Adipose tissue (tissue), 3 donors: ENCODE results near the gene RNPEPL1. TPM values are rescaled to one million over a fixed set of nuclear protein-coding genes. Genes with fewer than 3 reads are reported as not detected.
"Not testable (repeated sequence)": the region's sequence is repeated elsewhere in the genome, so short reads cannot be mapped to it uniquely, and the experiment has no call there.

ENCODE experiments used
- H3K27ac ChIP-seq: one replicate; pipeline ENCODE4 v1.5.1; 2013; ENCODE audit warnings: low read depth, low read length
- WGBS, 3 donors: extraction: QIAGEN DNeasy Blood & Tissue Kit; methylation state at CpG; one replicate each; pipeline ENCODE4 v1.1.7; 2013; 5-methylcytosine and 5-hydroxymethylcytosine counted together
- polyA plus RNA-seq, 3 donors: library from polyadenylated mRNA; stranded (reverse); fragments of 200-250 nt; gene quantifications; one replicate each; pipeline ENCODE4 v1.2.3, GENCODE V29; 2013
- donor health status: healthy with polysubstance abuse.
- donor health status: Bipolar disorder and iron deficiency.
- donor health status: healthy.

RNPEPL1 gene
- polyA plus RNA-seq, 3 donors, result 53.8 to 107 (median 72.8) TPM

DNA sequence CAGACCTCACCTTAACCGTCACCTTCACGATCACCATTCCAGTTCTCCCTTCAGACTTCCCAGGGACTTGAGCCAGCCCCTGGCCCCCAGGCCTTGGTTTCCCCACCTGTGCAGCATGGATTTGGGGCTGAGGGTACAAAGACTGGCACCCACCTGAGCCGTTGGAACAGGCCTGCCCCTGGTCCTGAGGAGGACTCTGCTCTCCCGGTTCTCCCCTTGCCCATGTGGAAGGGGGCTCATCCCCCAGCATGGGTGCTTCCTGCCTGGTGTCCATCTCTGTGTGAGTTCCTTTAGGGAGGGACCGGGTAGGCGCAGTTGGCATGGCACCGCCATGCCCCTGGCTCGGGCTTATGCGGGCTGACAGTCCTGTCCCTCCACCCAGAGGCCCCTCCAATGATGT lies 46.1 kb downstream of the RNPEPL1 start:
- WGBS, 3 donors, result 96 to 97% (median 97%) methylated on average over 9 of the region's 9 CpGs
- H3K27ac ChIP-seq, result no peak overlapping the region

DNA sequence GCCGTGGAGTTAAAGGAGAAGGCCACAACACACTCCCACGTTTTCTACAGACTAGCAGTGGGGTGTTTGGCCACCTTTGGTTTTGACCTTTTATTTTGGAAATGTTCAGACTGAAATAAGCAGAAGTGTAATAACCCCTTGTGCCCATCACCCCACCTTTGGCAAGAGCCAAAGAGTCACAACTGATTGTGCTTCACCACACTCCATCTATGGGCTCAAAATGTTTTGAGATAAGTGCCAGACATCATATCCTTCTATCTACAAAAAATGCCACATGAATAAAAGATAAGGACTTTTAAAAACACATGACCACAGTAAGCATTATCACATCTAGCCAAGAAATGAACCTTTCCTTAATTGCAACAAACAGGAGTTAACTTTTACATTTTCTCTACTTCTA lies 47.1 kb downstream of the RNPEPL1 start:
- WGBS, 3 donors, result 79 to 84% (median 83%) methylated on average over 2 of the region's 2 CpGs
- no peak overlapping the region for H3K27ac ChIP-seq

DNA sequence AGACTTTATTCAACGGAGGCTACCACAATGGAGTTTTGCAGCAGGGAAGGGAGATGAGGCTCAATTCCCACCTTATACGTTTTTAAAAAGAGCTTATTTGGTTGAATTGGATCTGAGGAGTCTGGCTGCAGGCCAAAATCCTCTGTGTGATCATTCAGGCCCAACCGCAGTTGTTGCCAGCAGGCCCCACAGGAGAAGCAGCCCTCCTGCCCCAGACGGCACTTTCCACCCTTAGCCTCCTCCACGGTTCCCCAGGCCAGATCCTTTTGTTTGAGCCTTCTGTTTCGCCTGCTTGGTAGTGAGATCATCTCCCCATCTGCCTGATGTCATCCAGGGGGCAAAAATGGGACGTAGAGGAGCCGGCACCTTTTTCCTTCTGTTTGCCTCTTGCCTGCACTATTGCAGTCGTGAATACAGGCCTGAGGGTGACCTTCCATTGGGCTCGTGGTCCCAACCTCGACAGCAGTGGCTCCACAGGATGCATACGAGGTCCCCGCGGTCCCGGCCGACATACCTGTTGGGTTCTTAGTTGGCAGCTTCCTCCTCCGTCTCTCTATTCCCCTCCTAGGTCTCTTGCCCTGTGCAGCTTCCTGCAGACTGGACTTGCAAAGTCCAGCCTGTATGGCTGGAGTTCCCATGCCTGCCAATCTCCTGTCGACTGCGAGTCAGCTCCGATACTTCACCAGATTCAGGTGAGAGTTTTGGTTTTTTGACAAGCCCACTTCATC lies 47.7 kb downstream of the RNPEPL1 start:
- H3K27ac ChIP-seq, result no peak overlapping the region
- WGBS, 3 donors, result 77 to 89% (median 80%) methylated on average over 19 to 20 of the region's 20 CpGs

DNA sequence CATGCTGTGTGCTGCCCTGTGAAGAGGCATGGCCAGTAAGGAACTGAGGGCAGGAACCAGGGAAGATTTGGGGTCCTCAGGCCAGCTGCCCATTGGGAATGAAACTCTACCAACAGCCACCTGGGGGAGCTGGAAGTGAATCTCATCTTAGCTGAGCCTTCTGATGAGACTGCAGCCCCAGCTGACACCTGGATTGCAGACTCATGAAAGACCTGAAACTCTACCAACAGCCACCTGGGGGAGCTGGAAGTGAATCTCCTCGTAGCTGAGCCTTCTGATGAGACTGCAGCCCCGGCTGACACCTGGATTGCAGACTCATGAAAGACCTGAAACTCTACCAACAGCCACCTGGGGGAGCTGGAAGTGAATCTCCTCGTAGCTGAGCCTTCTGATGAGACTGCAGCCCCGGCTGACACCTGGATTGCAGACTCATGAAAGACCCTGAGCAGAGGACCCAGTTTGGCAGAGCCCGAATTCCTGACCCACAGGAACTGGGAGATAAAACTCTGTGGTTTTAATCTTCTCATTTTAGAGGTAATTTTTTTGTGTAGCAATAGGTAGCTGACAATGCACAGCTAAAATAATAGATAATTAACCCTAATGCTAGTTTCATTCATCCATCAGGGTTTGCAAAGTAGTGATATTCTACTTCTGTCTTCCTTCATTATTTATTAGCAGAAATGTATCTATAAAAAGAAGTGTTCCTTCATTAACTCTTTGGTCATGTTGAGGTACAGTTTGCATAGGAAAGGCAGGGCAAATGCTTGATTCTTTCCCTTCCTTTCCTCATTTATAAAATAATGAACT lies 48.8 kb downstream of the RNPEPL1 start:
- not testable (repeated sequence) for H3K27ac ChIP-seq
- 84 to 92% (median 88%) methylated on average over 4 to 5 of the region's 5 CpGs for WGBS, 3 donors

DNA sequence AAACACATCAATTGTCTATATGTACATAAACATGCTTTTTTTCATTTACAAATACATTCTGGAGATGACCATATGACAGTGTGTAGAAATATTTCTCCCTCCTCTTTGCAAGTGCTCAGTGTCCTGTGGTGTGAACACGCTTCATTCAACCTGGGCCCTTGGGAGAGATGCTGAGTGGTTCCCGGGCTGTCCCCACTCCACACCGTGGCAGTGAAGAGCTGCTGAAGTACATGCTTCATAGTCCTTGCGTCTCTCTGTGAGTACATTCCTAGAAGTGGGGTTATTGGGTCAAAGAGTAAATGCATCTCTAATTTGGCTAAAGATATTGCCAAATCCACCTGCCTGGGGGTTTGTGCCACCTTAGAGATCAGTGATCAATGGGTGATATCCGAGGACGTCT lies 50.5 kb downstream of the RNPEPL1 start:
- H3K27ac ChIP-seq, result no peak overlapping the region
- 80 to 93% (median 80%) methylated on average over 6 of the region's 6 CpGs for WGBS, 3 donors

DNA sequence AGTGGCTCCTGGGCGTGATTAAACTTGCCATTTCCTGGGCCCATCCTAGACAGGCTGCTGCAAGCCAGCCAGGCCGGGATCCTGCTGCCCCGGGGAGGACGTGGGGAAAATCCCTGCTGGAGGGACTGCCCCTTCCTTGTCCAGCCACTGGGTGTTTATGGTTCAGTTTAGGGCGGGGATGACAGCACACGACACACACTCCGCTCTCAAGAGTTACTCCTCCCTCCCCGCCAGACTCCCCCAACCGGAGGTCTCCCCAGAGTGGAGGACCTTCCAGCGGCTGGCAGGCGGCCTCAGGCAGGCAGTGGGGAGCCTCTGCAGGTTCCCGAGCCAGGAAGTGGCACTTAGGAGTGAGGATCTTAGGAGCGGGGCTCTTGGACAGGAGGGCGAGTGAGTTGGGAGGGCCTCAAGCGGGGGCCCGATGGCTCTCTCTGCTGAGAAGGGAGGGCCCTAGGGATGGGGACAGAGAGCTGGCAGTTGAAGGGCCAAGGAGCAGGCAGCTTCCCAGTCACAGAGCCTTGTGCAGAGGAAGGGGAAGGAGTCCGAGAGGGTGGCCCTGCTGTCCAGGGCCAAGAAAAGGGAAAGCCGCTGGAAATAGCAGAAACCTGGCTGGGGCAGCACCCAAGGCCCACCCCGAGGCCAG lies 51.3 kb downstream of the RNPEPL1 start:
- no peak overlapping the region for H3K27ac ChIP-seq
- WGBS, 3 donors, result 85 to 86% (median 86%) methylated on average over 19 of the region's 19 CpGs

DNA sequence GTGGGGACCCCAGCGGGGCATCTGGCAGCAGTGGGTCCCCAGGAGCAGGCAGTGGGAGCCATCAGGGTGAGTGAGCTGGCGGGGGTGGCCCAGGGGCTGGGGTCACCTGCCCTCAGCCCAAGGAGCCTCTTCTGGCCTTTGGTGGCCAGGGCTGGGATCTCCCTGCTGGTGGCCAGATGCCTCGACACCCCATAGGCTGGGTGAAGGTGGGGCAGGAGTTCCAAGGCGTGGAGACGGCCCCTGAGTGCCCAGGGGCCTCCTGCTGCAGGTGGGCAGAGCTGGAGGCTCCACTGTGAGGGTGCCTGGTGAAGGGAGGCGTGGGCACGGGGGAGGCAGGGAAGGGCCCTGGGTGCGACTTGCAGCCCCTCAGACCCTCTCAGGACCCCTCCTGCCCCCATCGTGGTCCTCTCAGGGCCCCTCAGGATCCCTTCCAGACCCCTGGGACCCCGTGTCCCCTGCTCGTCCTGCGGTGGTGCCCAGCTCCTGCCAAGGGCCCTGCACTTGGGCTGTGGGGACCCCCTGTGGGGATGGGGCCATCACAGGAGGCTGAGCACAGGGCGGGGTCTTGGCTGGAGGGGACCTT lies 52.0 kb downstream of the RNPEPL1 start:
- H3K27ac ChIP-seq, result no peak overlapping the region
- 83 to 93% (median 84%) methylated on average over 12 to 13 of the region's 13 CpGs for WGBS, 3 donors

DNA sequence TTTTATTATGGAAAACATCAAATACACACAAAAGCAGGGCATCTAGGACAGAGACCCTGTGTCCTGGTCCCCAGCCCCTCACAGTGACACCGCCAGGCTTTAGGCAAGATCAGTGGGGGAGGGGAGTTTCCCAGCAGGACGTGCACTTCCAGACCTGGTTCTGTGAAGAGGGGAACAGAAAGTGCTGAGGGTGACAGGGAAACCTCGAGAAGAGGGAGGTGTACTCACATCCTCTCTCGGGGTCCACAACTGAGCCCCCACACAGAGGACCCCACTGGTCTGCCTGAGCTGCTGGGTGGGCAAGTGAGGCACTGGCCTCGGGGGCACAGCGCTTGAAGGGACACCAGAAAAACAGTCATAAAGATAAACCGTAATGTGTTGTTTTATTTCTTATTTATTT lies 52.6 kb downstream of the RNPEPL1 start:
- no peak overlapping the region for H3K27ac ChIP-seq
- WGBS, 3 donors, result 74 to 83% (median 76%) methylated on average over 7 of the region's 7 CpGs

DNA sequence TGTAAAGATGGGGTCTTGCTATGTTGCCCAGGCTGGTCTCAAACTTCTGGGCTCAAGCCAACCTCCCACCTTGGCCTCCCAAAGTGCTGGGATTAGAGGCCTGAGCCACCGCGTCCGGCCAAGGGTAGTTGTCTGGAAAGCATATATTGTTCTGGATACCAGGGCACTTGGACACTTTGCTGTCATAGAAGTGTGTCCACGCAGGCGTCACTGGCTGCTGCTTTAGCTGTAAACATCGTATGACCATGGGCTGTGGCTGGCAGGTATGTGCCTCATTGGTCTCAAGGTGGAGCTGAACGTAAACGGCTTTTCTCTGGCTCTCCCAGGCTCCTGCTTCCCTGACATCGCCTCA lies 53.8 kb downstream of the RNPEPL1 start:
- WGBS, 3 donors, result 73 to 87% (median 74%) methylated on average over 9 of the region's 9 CpGs
- H3K27ac ChIP-seq, result no peak overlapping the region

DNA sequence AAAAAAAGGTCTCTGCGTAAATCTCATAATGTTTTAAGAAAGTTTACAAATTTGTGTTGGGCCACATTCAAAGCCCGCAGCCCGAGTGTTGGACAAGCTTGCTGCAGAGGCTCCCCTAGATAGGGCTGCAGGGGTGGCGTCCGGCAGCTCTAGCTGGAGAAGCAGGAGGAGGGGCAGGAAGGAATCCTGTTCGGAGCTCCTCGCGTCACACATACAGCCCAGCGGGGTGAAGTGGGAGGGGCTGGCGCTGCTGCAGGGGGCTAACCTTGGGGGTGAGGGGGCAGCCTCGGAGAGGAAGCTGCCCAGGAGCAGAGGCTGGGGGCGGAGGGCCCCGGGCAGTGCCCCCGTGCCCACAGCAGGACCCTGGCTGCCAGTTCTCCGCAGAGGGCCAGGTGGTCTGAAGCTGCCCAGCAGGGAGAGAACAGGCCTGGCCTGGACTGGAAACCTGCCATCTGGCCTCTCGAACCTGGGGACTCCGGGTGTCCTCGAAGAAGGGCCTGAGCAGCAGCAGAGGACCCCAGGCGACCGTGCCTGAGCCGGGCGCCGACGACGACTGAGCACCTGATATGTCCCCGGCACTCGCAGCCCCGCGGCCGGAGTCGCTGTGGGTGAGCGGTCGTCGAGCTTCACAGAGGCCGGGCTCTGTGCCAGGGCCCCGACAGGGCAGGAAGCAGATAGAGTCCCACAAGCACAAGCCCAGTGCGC lies 54.4 kb downstream of the RNPEPL1 start:
- 35 to 55% (median 36%) methylated on average over 35 to 37 of the region's 37 CpGs for whole genome bisulfite sequencing, 3 donors
- no peak overlapping the region for H3K27ac ChIP-seq

DNA sequence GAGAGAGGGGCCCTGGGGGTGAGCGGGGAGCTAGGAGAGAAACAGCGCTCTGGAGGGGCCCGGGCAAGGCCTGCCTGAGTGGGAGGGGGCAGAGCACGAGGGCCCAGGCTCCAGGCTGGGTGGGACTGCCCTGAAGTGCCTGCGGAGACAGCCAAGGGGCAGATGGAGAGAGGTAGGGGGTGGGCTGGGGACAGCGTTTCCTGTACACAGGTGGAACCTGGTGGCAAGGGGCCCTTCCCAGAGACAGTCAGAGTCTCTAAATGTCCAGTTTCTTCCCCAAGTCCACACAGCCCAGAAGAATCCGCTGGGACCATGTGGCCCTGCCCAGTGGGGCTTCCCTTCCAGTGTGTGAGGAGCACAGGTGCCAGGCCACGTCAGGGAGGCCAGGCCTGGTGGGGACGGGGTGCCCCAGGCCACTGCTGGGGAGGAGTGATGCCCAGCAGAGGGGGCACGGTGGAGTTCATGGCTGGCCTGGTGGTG lies 55.3 kb downstream of the RNPEPL1 start:
- 77 to 85% (median 79%) methylated on average over 10 of the region's 10 CpGs for WGBS, 3 donors
- no peak overlapping the region for H3K27ac ChIP-seq

DNA sequence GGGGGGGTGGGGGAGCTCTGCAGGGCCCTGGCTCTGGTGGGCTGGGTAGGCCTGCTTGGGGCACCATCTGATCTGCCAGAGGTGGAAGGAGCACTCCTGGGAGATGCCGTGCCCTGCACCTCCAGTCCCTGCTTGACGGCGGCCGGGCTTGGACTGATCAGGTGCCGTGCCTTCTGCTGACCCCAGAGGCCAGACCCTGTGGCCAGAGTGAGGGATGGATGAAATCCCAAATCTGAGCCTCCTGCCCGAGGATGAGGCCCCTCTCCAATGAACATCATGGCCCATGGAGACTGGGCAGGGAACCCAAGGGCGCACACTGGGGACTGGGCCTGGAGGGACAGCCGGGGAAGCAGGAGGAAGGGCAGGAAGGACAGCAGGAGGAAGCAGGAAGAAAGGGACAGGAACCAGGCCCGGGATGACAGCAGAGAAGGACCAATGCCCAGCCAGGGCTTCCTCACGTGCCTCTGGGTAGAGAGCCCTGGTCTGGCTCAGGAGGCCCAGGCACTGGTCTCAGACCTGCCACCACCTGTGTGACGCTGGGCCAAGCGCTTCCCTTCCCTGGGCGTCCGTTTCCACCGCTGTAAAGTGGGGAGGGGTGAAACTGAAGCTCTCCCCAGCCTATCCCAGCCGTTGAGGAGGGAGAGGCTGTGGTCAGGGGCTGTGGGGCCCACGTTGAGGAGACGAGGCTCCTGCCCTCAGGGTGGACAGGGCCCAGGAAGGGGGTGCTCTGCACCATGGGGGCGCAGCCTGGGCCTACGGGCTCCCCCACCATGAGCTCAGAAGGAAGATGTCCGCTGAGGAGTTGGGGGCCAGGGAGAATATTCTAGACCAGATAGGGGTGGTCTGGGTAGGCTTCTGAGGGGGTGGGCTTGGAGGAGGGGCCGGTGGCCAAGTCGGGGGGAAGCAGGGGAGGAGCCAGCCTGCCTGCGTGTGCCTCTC lies 56.0 kb downstream of the RNPEPL1 start:
- 59 to 76% (median 64%) methylated on average over 24 of the region's 24 CpGs for WGBS, 3 donors
- H3K27ac ChIP-seq, result no peak overlapping the region

DNA sequence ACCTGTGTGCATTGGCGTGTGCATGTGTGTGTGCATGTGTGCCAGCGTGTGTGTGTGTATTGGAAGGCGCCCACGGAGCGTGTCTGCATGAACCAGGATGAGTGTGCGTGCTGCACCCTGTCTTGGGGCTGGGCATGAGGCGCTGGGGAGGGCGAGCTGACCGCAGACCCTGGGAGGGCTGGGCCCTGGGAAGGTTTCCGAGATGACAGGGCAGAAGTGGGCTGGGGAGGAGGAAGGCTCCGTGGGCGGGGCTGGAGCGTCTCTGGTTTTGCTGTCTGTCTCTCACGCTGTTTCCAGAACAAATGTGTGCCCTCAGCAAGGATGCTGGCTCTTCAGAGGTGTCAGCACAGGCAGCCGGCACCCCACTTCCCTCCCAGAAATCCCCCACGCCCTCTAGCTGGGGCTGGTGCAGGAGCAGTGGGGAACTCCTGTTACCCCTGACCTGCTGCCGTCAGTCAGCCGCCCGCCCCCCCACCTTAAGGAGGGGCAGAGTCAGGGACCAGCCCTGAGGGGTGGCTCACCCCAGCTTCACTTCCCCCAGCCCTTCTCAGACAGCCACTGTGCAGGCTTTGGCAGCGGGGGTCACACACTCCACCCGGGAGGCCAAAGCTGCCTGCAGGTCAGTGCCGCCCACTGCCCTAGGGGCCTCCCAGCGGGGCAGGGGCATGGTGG lies 56.8 kb downstream of the RNPEPL1 start, which contains the start of gene GPR35:
GPR35 (plus strand) TSS at position 531 of the 672 bp plus-strand sequence. CDS start 4,473 bp downstream, outside the sequence.
- H3K27ac ChIP-seq, result no peak within 1 kb of the TSS
- WGBS, 3 donors, result 26 to 59% (median 32%) methylated on average over 21 to 23 of the region's 23 CpGs

DNA sequence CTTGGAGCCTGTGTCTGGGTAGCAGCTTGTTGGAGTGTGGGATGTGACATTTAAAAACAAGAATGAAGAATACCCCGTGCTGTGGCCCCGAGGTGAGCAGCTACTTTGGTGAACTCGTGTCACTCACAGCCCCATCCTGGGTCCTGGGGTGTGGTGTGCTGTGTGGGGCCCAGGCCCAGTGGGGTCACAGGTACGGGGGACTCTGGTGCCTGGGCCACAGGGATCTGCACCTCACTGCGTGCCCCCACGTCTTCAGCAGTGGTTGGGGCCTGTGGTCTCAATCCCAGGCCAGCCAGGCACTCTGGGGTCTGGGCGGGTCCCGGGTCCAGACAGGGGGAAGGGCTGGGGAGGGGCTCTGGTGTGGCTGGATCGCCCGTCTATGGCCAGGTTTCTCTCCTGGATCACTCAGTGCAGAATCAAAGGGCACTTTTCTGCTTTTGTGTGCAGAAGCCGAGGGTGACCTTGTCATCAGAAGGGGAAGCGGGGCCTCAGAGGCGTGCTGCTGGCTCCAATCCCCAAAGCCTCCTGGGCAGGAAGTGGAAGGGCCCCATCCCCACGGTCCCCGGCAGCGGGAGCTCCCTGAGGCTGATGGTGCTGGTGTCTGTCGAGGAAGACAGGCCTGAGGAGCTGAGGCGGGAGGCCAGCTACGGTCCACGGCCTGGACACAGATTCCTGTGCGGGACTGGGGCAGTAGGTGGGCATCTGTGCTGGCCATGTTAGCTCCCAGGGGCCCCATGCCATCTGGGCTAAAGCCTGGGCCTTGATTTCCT lies 58.4 kb downstream of the RNPEPL1 start:
- H3K27ac ChIP-seq, result no peak overlapping the region
- WGBS, 3 donors, result 36 to 52% (median 38%) methylated on average over 21 of the region's 21 CpGs

DNA sequence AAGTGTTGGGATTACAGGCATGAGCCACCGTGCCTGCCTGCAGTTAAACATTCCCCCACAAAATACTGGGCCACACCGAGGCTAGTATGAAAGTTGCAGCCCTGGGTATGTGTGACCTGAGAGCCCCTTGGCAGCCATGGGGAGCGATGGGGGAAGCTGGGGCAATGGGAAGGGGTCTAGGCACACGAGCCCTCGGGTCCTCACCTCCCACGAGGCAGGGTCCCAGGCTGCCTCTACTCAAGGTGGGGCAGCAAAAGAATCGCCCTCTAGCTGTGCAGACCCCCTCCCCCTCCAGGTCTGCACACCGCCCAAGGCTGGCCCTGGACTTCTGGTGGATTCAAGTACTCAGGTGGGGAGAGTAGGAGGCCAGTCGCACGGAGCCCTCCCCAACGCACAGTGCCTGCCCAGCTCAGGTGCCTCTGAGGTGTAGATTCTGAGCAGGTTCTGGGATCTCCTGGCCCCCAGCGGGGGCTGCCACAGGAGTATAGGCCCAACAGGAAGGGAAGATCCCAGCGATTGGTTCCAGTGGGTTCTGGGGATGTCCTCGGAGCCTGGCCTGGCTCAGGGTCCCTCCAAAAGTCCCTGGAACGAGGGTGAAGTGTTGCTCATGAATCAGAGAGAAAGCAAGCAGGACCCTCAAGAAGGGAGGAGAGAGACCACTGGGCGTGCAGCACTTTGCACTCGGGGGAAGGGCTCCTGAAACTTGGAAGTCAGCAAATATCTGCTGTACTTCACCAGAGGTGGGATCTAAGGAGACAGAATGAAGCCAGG lies 59.6 kb downstream of the RNPEPL1 start:
- H3K27ac ChIP-seq, result no peak overlapping the region
- WGBS, 3 donors, result 88 to 93% (median 92%) methylated on average over 16 to 17 of the region's 17 CpGs
